ENCODE measurements around the gene CTSD.
A peak's percentile ranks its signal among the peaks of the same experiment; 100 is the strongest.
"Not testable (repeated sequence)": the region's sequence is repeated elsewhere in the genome, so short reads cannot be mapped to it uniquely, and the experiment has no call there.

Gene CTSD

DNA sequence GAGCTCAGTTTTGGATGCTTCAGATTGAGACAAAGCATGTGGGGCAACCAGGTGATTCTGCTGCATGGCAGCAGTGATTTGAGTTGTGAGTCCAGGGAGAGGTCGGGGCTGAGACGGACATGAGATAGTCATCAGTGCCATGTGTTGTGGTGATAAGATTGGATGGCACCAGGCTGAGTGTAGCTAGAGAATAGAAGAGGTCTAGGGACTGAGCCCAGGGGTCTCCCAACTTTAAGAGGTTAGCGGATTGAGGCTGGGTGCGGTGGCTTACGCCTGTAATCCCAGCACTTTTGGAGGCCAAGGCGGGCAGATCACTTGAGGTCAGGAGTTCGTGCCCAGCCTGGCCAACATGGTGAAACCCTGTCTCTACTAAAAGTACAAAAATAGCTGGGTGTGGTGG is 6.3 kb upstream of the CTSD start:
- no peak for DNase-seq

DNA sequence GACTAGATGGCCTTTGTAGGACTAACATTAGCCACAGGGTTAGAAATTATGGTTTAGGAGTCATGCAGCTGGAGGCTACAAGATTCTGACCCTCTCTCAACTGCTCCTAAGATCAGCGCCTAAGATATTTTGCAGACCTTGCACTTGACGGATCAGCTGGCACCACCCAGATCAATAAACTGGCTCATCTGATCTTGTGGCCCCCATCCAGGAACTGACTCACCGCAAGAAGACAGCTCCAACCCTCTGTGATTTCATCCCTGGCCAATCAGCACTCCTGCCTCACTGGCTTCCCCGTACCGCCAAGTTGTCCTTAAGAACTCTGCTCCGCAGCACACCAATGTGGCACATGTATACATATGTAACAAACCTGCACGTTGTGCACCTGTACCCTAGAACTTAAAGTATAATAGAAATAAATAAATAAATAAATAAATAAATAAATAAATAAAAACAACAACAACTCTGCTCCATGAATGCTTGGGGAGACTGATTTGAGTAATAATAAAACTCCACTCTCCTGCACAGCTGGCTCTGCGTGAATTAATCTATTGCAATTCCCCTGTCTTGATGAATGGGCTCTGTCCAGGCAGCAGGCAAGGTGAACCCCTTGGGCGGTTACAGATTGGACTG is 5.7 kb upstream of the CTSD start:
- not testable (repeated sequence) for DNase-seq

- no peak for DNase-seq
These were observed 4.4 kb upstream of the CTSD start for GRCh38 chr11:1768141-1768469.

DNA sequence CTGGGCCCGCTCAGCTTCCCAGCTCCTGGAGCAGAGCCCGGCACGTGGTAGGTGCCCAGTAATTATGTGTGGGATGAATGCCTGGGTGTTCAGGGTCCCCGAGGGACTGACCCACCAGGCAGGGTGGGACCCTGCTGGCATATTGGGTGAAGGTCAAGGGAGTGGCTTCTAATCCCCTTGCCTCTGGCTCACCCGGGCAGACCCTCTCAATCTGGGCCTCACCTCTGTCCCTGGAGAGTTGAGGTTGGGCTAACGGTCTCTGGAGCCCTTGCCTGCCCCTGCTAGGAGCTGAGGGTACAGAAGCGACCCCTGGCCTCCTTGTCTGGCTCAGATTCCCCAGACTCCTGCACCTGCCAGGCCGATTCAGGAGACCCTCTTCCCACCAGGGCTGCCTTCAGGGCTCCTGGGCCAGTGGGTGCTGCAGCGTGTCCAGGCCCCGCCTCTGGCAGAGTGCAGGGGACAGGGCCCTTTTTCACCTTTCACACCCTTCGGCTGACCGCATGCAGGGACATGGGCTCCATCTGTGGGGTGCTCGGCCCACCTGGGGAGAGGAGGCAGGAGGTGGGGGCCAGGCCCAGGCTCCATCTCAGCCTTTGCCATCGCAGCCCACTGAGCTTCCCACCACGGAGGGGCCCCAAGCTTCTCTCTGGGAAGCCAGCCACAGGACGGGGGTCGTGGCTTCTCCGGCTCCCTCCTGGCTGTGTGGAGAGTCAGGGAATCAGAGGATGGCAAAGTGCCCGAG is 3.8 kb upstream of the CTSD start:
- no peak for DNase-seq

DNA sequence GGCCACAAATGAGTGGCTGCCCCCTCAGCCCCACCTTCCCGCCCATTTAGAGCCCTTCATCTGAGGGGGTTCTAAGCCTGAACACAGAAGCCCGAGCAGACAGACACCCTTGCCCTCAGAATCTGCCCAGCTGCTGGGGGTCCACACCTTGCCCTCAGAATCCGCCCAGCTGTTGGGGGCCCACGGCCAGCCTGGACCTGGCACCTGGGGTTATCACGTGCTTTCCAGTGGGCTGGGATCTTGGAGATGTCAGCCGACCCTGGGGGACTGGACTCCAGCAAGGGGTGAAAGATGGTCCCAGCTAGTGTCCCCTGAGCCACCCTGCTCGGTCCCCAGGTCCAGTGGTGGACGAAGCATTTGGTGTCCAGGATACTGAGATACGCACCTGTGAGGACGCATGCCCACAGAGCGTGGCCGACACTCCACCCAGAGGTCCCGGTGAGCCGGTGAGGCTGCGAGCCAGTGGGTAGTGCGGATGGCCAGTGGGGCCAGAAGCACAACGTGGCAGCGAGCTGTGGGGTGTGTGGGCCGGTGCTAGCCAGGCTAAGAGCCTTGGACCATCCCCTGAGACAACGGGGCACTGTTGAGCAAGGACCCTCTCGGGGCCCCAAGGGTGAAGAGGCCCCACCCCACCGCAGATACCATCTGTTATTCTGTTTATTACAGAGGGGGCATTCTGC is 3.1 kb upstream of the CTSD start:
- DNase-seq: no peak

DNA sequence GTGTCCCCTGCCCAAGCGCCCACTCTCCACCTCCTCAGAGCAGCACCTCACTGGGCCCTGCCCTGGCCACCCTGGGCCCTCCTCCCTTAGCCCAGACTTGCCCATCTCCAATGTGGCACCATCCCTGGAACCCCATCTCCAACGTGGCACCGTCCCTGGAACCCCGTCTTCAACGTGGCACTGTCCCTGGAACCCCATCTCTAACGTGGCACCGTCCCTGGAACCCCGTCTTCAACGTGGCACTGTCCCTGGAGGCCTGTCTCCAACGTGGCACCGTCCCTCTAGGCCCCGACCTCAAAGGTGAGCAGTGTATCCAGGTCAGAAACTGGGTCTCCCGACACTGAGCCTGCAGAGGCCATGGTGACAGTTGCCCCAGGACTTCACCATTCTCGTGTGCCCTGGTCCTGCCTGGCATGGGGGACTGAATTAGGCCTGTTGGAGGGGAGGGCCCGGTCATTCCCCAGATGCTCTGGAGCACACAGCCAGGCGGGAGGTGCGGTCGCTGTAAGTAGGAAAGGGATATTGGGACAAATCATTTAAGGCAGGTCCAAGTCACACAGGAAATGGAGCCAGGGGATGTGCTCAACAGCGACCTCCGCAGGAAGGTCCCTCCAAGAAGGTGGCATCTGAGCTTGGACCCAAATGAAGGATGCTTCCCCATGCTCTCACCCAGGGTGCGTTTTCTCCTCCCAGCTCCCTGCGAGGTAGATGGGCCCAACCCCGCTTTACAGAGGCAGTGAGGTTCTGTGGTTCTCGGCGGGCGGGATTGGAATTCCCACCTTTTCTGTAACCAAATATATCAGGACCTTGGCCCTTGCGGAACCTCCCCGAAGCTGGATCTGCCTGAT is 2.4 kb upstream of the CTSD start:
- DNase-seq: no peak

- no peak for DNase-seq
These were observed 361 bp downstream of the CTSD start for GRCh38 chr11:1763336-1763795.

- DNase-seq: no peak
These were observed 1.0 kb downstream of the CTSD start for GRCh38 chr11:1762537-1763302.

DNA sequence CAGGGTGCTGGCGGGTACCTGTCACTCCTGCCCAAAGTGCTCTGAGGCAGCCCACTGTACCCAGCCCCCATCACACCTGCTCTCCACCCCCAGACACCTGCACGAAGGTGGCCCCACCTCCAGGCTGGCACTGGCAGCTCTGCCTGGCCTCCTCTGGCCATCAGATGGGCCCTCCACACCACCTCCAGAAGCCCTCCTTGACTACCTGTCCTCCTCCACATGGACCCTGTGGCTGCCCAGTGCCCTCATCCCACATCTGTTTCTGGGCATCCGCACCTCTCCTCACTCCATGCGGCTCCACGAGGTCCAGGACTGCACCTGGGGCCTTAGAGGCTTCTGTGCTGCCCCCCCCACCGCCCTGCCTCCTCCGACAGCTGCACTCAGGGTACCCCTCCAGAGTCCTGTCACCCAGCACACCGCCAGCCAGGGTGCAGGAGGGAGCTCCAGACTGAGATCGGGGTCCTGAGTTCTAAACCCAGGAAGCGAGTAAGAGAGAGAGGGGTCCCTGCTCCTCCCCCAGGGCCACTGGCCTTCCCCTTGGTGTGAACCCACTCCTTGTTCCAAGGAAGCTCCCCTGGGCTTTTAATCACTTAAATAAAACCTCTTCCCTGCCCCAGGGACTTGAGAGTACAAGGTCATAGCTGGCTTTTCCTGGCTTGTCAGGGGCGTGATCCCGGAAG is 1.7 kb downstream of the CTSD start:
- DNase-seq: no peak

- no peak for DNase-seq
These were observed 2.4 kb downstream of the CTSD start for GRCh38 chr11:1761110-1761856.

- DNase-seq: peak; percentile 27
These were observed 3.2 kb downstream of the CTSD start for GRCh38 chr11:1760351-1761109.

DNA sequence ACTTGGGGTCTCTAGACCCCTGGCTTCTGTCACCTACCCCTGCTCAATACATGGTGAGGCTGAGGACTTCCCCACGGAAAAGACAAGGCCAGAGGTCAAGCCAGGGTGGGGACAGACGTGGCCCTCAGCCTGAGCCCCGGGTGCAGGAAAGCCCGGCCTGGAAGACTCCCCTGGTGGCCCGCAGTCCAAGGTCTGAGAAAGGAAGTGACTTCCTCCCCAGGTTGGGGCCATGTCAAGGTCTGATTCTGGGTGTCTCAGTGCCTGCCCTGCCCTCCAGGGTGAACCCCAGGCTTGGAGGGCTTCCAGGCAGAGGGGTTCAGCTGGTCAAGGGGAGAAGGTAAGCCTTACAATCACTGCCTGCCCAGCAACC is 3.9 kb downstream of the CTSD start:
- DNase-seq: no peak

- DNase-seq: no peak
These were observed 4.4 kb downstream of the CTSD start for GRCh38 chr11:1759151-1759850.

- no peak for DNase-seq
These were observed 5.0 kb downstream of the CTSD start for GRCh38 chr11:1758611-1759150.

- DNase-seq: no peak
These were observed 5.7 kb downstream of the CTSD start for GRCh38 chr11:1757861-1758610.

DNA sequence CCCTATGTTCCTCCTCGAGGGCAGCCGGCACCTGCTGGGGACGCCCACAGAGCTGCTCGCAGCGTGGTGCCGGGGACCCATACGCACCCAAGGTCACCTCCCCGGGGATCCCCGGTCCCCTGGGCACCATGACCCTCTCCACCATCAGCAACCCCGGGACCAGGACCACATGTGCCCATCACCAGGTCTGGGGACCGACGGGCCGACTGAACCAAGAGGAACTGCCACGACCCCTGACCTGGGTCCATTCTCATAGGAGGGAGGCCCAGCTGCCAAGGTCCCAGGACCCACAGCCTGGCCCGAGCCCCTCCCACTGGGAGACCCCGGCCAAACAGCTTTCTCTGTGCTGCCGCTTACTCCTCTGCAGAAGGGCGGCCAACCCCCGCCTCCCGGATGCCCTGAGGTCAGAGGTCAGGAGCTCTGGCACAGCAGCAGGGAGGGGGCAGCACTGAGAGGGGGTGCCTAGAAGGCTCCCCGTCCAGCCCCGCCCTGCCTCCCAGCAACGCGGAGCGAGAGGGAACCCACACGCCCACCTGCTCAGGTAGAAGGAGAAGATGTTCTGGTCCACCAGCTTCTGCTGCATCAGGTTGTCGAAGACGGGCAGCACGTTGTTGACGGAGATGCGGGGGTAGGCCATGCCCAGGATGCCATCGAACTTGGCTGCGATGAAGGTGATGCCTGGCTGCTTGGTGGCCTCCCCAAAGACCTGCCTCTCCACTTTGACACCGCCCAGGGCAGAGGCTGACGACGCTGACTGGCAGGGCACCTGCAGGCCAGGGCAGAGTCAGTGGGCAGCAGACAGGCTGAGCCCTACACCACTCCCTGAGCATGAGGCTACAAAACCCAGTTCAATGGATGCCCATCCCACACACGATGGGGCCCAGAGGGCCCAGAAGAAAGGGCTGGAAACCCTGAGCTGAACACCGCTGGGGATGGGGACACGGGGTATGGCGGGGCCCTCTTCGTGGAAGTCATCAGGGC is 6.6 kb downstream of the CTSD start:
- DNase-seq: no peak

Data from fibroblast of skin of scalp (primary cell).